ENCODE measurements around the gene LRP2.
"Not testable (repeated sequence)": the region's sequence is repeated elsewhere in the genome, so short reads cannot be mapped to it uniquely, and the experiment has no call there.

Gene LRP2

DNA sequence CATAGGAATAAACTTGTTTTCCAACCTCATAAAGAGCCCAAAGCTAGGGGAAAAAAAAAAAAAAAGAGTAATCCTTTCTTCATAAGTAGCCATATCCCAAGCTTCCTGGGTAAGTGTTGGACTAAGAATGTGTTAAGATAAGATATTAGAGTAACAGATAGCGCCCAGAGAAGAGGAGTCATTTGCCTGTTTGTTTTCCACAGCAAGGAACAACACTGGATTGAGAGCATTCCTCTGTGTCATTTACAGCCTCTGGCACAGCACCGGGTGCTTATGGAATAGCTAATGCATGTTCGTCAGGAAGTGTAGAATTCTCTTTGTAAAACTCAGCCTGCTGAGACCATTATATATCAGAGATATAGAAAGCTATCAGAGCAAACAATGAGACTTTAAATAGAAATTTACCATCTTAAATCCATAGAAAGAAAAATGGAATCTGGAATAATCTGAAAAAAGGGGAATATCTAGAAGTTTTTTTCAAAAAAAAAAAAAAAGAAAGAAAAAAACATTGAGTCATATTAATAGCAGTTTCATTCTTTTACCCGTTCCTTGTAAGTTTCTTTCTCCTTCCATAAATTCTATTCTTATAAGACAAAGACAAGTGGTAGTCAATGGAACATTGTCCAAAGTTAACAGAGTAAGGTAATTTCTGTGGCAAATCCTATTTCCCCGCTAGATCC lies 37.6 kb downstream of the LRP2 start:
- no peaks in the 10 kb centered on the region for H3K27me3 ChIP-seq (ENCODE audit: control insufficient read depth, insufficient read depth, low read length)
- no peaks in the 10 kb centered on the region for H3K9me3 ChIP-seq (ENCODE audit: control insufficient read depth, low read depth, low read length)

DNA sequence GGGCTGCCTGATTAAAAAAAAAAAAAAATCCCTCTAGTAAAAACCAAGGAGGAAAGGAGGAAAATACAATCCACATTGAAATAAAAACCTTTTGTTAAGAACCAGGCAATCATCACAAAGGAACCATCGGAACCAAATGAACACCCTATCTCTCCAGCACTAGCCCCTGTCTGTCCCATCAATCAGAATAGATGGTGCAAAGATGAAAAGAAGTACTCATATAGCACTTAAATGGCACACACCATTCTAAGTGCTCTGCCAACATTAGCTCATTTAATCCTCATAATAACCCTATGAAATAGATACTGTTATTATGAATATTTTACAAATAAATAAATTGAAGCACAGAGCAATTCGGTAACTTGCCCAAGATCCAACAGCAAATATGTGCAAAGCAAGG lies 38.5 kb downstream of the LRP2 start:
- no peak overlapping the region for H3K4me3 ChIP-seq (ENCODE audit: low read length)
- H3K27me3 ChIP-seq (ENCODE audit: control insufficient read depth, insufficient read depth, low read length): no peaks in the 10 kb centered on the region
- no peak overlapping the region for H3K27ac ChIP-seq (ENCODE audit: low read length)
- H3K9ac ChIP-seq (ENCODE audit: low read length): no peak overlapping the region
- H3K9me3 ChIP-seq (ENCODE audit: control insufficient read depth, low read depth, low read length): no peaks in the 10 kb centered on the region
- no peaks in the 10 kb centered on the region for H3K36me3 ChIP-seq (ENCODE audit: control insufficient read depth, low read depth, low read length)
- H3K4me1 ChIP-seq (ENCODE audit: control insufficient read depth, low read depth, low read length): no peaks in the 10 kb centered on the region

More for the DNA sequence above, 37.6 kb downstream of the LRP2 start:
- H3K9ac ChIP-seq (ENCODE audit: low read length): no peak overlapping the region
- H3K27ac ChIP-seq (ENCODE audit: low read length): no peak overlapping the region
- H3K4me1 ChIP-seq (ENCODE audit: control insufficient read depth, low read depth, low read length): no peaks in the 10 kb centered on the region
- H3K4me3 ChIP-seq (ENCODE audit: low read length): no peak overlapping the region
- no peaks in the 10 kb centered on the region for H3K36me3 ChIP-seq (ENCODE audit: control insufficient read depth, low read depth, low read length)

DNA sequence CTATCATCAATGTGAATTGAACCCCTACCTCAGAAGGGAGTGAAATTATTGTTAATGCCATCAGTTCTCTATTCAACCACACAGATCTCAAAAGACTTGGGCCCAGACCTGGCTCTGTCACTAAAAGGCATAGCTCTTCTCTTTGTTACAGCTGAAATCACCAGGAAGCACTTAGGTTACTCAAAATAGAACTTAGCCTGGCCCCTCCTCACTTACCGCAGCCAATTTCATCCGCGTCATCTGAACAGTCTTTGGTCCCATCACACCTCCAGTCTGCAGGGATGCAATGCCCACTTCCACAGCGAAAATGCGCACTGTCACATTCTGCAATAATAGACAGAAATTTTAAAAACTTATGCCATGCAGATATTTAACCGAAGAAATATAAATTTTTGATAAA lies 41.8 kb downstream of the LRP2 start:
- H3K9me3 ChIP-seq (ENCODE audit: control insufficient read depth, low read depth, low read length): no peaks in the 10 kb centered on the region
- H3K4me3 ChIP-seq (ENCODE audit: low read length): no peak overlapping the region
- no peaks in the 10 kb centered on the region for H3K36me3 ChIP-seq (ENCODE audit: control insufficient read depth, low read depth, low read length)
- no peak overlapping the region for H3K9ac ChIP-seq (ENCODE audit: low read length)
- H3K27me3 ChIP-seq (ENCODE audit: control insufficient read depth, insufficient read depth, low read length): no peaks in the 10 kb centered on the region
- no peak overlapping the region for H3K27ac ChIP-seq (ENCODE audit: low read length)
- no peaks in the 10 kb centered on the region for H3K4me1 ChIP-seq (ENCODE audit: control insufficient read depth, low read depth, low read length)

DNA sequence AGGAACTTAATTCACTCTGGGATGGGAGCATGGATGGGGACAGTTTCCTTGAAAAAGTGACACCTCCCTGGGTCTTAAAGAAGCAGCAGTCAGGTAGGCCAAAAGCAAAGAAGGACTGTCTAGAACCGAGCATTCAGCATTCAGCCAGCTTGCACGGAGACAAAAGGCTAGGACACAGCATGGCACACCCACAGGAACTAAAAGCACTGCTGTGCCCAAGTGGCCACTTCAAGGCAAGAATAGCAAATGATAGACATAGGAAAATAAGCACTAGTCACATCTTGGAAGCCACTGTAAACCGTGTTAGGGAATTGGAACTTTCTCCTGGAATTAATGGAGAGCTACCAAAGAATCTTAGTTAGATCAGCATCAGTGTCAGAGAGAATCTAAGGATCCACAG lies 47.0 kb downstream of the LRP2 start:
- no peaks in the 10 kb centered on the region for H3K27me3 ChIP-seq (ENCODE audit: control insufficient read depth, insufficient read depth, low read length)
- H3K9me3 ChIP-seq (ENCODE audit: control insufficient read depth, low read depth, low read length): no peaks in the 10 kb centered on the region
- H3K4me3 ChIP-seq (ENCODE audit: low read length): no peak overlapping the region
- no peak overlapping the region for H3K27ac ChIP-seq (ENCODE audit: low read length)
- no peaks in the 10 kb centered on the region for H3K36me3 ChIP-seq (ENCODE audit: control insufficient read depth, low read depth, low read length)
- H3K4me1 ChIP-seq (ENCODE audit: control insufficient read depth, low read depth, low read length): no peaks in the 10 kb centered on the region
- no peak overlapping the region for H3K9ac ChIP-seq (ENCODE audit: low read length)

DNA sequence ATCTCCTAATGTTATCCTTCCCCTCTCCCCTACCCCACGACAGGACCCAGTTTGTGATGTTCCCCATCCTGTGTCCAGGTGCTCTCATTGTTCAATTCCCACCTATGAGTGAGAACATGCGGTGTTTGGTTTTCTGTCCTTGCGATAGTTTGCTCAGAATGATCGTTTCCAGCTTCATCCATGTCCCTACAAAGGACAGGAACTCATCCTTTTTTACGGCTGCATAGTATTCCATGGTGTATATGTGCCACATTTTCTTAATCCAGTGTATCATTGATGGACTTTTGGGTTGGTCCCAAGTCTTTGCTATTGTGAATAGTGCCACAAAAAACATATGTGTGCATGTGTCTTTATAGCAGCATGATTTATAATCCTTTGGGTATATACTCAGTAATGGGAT lies 54.0 kb downstream of the LRP2 start:
- not testable (repeated sequence) for H3K27ac ChIP-seq (ENCODE audit: low read length); H3K4me1 ChIP-seq (ENCODE audit: control insufficient read depth, low read depth, low read length); H3K4me3 ChIP-seq (ENCODE audit: low read length); H3K27me3 ChIP-seq (ENCODE audit: control insufficient read depth, insufficient read depth, low read length); H3K9me3 ChIP-seq (ENCODE audit: control insufficient read depth, low read depth, low read length); H3K36me3 ChIP-seq (ENCODE audit: control insufficient read depth, low read depth, low read length); H3K9ac ChIP-seq (ENCODE audit: low read length)

DNA sequence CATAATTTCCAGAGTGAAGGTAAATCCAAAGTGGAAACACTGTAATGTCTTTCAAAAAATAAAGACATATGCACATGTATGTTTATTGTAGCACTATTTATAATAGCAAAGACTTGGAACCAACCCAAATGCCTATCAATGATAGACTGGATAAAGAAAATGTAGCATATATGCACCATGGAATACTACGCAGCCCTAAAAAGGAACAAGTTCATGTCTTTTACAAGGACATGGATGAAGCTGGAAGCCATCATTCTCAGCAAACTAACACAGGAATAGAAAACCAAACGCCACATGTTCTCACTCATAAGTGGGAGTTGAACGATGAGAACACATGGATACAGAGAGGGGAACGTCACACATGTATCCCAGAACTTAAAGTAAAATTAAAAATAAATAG lies 57.6 kb downstream of the LRP2 start:
- H3K27ac ChIP-seq (ENCODE audit: low read length); H3K9me3 ChIP-seq (ENCODE audit: control insufficient read depth, low read depth, low read length); H3K9ac ChIP-seq (ENCODE audit: low read length); H3K27me3 ChIP-seq (ENCODE audit: control insufficient read depth, insufficient read depth, low read length); H3K4me3 ChIP-seq (ENCODE audit: low read length); H3K36me3 ChIP-seq (ENCODE audit: control insufficient read depth, low read depth, low read length): not testable (repeated sequence)
- H3K4me1 ChIP-seq (ENCODE audit: control insufficient read depth, low read depth, low read length): peaks cover 23% of the 10 kb centered on the region

DNA sequence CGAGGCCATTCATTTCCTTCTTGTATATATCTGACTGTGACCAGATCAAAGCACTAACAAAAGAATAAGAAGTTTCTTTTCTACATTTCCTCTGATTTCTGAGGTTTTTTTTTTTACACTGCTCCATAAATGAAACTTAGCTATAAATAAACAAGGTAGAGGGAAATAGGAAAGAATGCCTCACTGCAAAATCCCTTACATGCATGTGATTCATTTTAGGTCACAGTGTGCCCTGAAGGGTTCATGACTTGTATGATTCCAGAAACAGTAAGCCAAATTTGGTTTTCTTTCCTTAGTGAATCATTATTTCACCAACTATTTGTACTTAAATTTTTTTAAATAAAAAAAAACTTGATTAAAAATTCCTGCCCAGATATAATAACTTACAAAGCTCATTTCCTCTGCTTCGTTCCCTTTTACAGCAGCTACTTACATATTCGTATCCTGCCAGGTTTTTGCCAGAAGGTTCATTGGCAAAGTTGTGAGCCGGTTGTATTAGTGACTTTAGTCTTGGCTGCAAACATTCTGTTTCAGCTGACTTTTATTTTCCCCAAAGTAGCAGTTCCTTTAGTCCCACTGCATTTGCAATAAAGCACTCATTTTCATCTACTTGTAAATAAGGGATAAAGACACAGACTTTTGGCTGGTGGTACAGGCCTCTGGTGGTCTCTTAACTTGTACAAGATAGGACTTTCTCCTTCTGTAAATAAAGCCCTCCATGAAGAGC lies 58.6 kb downstream of the LRP2 start:
- H3K9me3 ChIP-seq (ENCODE audit: control insufficient read depth, low read depth, low read length): no peaks in the 10 kb centered on the region
- no peak overlapping the region for H3K9ac ChIP-seq (ENCODE audit: low read length)
- no peak overlapping the region for H3K27ac ChIP-seq (ENCODE audit: low read length)
- H3K36me3 ChIP-seq (ENCODE audit: control insufficient read depth, low read depth, low read length): no peaks in the 10 kb centered on the region
- peaks cover 26% of the 10 kb centered on the region for H3K4me1 ChIP-seq (ENCODE audit: control insufficient read depth, low read depth, low read length)
- H3K27me3 ChIP-seq (ENCODE audit: control insufficient read depth, insufficient read depth, low read length): no peaks in the 10 kb centered on the region
- no peak overlapping the region for H3K4me3 ChIP-seq (ENCODE audit: low read length)

DNA sequence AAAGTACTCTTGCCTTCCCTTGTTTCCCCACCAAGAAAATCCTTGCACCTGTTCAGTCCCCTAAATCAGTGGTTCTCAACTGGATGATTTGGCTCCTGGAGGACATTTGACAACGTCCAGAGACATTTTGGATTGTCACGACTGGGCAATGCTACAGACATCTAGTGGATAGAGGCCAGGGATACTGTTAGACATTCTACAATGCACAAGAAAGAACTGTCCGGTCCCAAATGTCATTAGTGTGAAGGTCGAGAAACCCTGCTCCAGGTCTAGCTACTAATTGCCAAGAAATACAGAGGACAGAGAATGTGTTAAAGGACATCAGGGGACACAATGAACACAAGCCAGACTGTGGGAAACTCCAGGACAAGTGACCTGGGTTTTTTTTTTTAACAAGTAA lies 60.0 kb downstream of the LRP2 start:
- Histone ChIP-seq H3K4me1 (ENCODE audit: control insufficient read depth, low read depth, low read length) (peaks cover 26% of the 10 kb centered on the region), H3K27me3 (ENCODE audit: control insufficient read depth, insufficient read depth, low read length) (no peaks in the 10 kb centered on the region), H3K9me3 (ENCODE audit: control insufficient read depth, low read depth, low read length) (no peaks in the 10 kb centered on the region), H3K9ac (ENCODE audit: low read length) (no peak overlapping the region), H3K36me3 (ENCODE audit: control insufficient read depth, low read depth, low read length) (no peaks in the 10 kb centered on the region), H3K27ac (ENCODE audit: low read length) (no peak overlapping the region), H3K4me3 (ENCODE audit: low read length) (no peak overlapping the region)

DNA sequence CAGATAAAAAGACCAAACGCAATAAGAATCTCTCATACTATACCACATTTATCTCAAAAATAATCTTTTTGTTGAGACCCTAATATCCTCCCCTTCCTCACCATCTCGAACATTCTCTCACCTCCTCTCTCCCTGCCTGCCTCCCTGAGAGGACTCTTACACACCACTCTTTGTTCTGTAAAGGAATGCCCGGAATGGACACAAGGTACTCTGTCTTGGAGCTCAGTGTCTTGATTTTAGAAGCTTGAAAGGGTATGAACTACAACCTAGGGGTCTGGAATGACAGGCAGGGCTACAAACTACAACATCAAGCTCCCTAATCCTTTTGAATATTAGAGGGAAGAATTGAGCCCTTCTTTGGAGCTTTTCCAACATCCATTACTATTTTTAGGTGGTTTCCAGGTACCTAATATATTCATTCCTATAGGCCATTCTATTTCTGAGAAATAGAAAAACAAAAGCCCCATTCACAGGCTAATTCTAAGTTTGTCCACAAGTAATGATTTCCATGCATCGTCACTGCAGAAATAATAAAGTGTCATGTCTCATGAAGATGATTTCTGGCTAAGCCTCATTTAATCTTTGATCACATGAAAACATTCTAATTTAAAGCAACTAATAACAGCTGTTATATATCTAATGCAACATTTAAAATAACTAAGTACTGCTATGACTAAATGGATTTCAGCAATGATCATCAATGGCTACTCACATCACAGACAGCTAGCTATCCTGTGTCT lies 60.6 kb downstream of the LRP2 start:
- H3K27ac ChIP-seq (ENCODE audit: low read length): no peak overlapping the region
- H3K36me3 ChIP-seq (ENCODE audit: control insufficient read depth, low read depth, low read length): no peaks in the 10 kb centered on the region
- no peak overlapping the region for H3K4me3 ChIP-seq (ENCODE audit: low read length)
- H3K27me3 ChIP-seq (ENCODE audit: control insufficient read depth, insufficient read depth, low read length): no peaks in the 10 kb centered on the region
- H3K9ac ChIP-seq (ENCODE audit: low read length): no peak overlapping the region
- H3K4me1 ChIP-seq (ENCODE audit: control insufficient read depth, low read depth, low read length): peaks cover 26% of the 10 kb centered on the region
- no peaks in the 10 kb centered on the region for H3K9me3 ChIP-seq (ENCODE audit: control insufficient read depth, low read depth, low read length)

DNA sequence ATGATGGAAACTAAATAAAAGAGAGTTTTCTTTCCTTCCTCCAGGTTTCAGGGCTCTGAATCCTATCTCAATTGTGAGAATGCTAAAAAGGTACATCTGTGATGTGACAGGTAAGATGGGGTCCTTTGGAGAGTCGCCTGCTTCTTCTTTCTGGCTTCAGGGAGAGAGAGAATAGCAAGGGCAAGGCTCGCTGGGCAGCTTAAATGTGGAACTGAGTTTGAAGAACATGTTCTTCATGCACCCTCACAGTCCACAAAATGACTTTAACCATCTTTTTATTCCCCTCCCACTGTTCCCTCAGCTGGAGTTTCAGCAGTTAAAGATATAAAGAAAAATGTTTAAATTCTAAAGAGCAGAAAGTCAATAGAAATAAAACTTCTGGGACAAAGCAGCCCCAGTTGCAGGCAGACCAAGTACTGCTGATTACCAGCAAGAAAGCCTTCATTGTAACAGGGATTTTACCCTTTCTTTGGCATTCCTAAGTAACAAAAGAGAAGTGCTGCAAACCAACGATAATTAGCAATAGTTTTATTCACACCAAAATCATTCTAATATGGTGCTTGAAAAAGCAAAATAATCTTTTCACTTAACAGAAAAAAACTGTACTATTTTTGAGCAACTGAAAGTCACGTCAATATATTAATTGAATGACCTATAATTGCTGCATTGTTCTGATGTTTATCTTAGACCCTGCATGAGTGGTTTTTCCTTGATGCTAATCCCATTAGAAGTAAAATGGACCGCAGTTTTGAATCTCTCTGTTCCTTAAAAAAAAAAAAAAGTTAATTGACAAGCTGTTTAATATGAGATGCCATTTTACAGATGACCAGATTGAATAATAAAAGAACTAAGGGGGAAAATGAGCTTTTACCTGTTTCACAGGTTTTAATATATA lies 61.5 kb downstream of the LRP2 start:
- no peak overlapping the region for H3K27ac ChIP-seq (ENCODE audit: low read length)
- no peaks in the 10 kb centered on the region for H3K27me3 ChIP-seq (ENCODE audit: control insufficient read depth, insufficient read depth, low read length)
- H3K9ac ChIP-seq (ENCODE audit: low read length): no peak overlapping the region

DNA sequence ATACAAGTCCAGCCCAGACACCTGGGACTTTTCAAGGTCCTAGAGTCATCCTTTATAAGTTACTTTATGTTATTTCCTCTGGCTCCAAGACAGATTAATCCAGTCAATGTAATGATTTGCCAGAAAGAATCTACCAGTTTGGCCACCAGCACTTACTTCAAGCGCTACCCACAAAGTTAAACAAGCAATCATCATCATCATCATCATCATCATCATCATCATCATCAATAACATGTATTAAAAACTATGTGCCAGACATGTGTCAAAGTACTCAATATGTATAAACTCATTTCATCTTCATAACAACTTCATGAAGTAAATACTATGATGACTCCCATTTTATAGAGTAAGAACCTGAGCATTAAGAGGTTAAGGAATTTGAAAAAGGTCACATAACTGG lies 64.3 kb downstream of the LRP2 start:
- no peaks in the 10 kb centered on the region for H3K9me3 ChIP-seq (ENCODE audit: control insufficient read depth, low read depth, low read length)
- H3K27me3 ChIP-seq (ENCODE audit: control insufficient read depth, insufficient read depth, low read length): no peaks in the 10 kb centered on the region
- peaks cover 26% of the 10 kb centered on the region for H3K4me1 ChIP-seq (ENCODE audit: control insufficient read depth, low read depth, low read length)
- no peak overlapping the region for H3K27ac ChIP-seq (ENCODE audit: low read length)
- H3K9ac ChIP-seq (ENCODE audit: low read length): no peak overlapping the region
- no peak overlapping the region for H3K4me3 ChIP-seq (ENCODE audit: low read length)
- H3K36me3 ChIP-seq (ENCODE audit: control insufficient read depth, low read depth, low read length): no peaks in the 10 kb centered on the region

More for the DNA sequence above, 61.5 kb downstream of the LRP2 start:
- peaks cover 26% of the 10 kb centered on the region for H3K4me1 ChIP-seq (ENCODE audit: control insufficient read depth, low read depth, low read length)
- no peaks in the 10 kb centered on the region for H3K9me3 ChIP-seq (ENCODE audit: control insufficient read depth, low read depth, low read length)
- no peak overlapping the region for H3K4me3 ChIP-seq (ENCODE audit: low read length)
- no peaks in the 10 kb centered on the region for H3K36me3 ChIP-seq (ENCODE audit: control insufficient read depth, low read depth, low read length)

Data from iPS-18a (cell line).